Stimulated activated CD8-positive, alpha-beta memory T cell treated with anti-CD3 and anti-CD28 coated beads, Interleukin-12 subunit alpha, Interleukin-12 subunit beta, amount 100 ng/mL, for 4 hours (primary cell): ENCODE results near the gene NECTIN4.
"Not testable (repeated sequence)": the region's sequence is repeated elsewhere in the genome, so short reads cannot be mapped to it uniquely, and the experiment has no call there.

Source experiments
- DNase-seq: peaks from one replicate; pipeline ENCODE4 v3.0.0-alpha.2; 2020; ENCODE audit warnings: low read depth

The NECTIN4 gene

DNA sequence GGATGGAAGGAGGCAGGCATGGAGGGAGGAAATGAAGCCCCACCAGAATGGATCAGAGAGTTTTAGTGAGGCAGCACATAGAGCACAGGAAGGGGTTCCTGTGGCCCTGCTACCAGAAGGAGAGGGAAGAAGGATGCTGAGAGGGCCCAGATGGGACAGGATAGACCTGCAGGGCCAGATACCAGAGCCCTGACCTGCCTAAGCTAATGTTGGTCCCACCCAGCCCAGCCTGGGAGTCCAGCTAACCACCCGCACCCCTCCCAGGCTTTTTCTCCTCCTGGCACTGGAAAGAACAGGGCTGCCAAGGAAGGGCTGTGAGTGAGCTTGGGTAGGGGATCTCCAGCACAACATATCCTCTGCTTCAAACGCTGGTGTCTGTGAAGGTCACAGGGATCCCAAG is 6.9 kb downstream of the NECTIN4 start:
- no peak for DNase-seq

DNA sequence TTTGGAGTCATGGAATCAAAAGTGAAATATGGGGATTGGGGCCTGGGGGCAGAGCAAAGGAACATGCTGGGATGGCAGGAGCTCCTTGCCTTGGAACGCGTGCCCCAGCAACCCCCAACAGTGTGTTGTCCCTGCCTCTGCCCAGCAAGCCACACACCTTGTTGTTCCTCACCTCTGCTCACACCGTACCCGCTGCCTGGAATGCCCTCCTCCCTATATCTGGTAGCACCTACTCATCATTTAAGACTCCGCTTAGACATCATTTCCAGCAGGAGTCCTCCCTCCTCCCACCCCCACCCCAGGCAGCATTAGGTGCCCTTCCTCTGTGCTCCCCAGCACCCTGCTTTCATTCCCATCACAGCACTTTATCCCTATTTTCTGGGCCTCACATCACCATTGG is 7.8 kb downstream of the NECTIN4 start:
- DNase-seq, result no peak

DNA sequence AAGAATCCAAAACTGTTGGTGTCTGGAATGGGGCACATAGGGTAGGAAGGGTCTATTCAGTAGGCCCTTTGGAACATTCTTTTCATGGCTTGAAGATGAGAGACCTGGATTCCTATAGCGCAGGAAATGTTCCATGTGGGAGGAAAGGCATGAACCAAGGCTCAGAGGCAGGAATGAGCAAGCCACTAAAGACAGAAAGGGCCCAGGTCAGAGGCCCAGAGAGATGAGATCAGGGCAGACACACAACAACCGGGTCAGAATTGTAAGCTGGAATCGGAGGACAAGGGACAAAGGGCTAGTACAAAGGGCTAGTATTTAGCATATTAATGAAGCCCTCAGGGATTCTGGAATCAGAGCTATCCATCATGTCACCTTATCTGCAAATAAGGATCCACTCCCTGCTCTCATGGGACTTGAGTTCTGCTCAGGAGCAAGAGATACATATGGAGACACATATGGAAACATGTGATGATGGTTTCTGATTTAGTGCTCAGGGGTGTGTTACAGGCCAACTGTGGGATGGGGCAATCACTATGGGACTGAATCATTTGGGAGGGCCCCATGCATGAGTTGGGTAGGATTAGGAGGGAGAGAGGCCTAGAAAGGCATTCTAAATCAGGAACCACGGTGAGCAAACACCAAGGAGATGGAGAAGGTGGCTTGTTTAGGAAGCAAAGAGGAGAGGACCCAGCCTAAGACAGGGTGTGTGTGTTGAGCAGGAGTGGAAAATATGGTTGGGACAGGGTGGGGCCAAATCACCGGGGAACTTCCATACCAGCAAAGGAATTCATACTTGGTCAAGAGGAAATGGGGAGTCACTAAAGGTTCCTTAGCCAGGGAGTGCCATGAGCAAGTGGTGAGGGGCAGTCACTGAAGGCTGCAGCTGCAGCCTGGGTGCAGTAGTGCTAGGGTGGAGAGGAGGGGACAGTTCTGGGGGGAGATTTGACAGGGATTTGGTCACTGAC is 8.6 kb downstream of the NECTIN4 start:
- DNase-seq, result no peak

DNA sequence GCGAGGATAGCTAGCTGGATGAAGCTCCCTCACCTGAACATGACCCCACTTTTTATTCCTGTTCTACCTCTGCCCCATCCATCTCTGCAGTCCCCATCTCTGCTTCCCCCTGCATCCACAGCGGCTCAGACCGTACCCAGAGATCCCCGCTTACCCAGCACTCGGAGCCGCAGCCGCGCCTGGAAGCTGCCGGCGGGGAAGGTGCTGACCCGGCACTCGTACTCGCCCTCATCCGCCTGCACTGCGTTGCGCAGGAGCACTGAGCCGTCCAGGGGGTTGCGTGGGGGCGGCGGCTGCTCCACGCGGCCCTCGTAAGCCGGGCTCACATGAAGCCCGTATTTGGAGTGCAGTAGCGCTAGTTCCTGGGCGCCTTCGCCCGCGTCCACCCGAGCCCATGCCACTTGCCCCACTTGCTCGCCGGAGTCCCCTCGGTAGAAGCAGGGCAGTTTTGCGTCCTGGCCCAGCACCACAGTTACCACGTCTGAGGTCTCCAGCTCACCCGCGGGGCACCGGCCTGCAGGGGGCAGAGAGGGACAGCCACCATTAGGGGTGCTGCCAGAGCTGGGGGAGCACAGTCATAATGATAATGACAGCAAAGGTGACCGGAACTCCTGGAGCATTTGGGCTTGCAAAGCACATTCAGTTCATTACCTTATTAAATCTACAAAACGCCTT is 9.8 kb downstream of the NECTIN4 start:
- DNase-seq, result no peak

DNA sequence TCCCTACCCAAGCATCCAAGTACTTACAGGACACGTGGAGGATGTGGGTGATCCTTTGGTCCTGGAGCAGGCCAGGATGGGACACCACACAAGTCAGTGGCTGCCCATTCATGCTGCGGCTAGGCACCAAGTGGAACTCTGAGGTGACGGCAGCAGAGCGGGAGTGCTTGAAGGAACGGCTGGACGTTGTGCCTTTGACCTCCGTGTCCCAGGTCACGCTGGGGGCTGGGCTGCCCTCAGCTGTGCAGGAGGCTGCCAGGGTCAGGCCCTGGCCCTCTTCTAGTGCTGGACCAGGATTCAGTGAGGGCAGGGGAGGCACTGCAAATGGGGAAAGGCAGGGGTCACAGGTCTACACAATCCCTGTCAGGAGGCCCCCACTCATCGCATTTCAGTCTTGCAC is 11.9 kb downstream of the NECTIN4 start:
- DNase-seq, result no peak

DNA sequence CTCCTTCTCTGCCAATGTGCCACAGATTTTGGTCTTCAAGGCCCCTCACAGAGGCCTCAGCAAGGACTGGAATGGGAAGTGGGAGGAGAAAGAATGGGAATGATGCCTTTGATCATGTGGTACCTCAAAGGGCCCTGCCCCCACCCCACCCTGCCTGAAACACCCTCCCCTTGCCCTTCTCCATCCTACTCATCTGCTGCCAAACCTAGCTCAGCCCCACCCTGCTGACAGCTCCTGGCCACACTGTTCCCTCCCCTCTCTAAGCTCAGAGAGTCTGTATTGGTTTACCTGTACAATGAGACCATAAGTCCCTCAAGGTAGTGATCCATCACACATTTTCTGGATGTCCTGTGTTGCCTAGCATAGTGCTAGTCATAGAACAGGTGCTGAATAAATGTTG is 12.9 kb downstream of the NECTIN4 start:
- no peak for DNase-seq

DNA sequence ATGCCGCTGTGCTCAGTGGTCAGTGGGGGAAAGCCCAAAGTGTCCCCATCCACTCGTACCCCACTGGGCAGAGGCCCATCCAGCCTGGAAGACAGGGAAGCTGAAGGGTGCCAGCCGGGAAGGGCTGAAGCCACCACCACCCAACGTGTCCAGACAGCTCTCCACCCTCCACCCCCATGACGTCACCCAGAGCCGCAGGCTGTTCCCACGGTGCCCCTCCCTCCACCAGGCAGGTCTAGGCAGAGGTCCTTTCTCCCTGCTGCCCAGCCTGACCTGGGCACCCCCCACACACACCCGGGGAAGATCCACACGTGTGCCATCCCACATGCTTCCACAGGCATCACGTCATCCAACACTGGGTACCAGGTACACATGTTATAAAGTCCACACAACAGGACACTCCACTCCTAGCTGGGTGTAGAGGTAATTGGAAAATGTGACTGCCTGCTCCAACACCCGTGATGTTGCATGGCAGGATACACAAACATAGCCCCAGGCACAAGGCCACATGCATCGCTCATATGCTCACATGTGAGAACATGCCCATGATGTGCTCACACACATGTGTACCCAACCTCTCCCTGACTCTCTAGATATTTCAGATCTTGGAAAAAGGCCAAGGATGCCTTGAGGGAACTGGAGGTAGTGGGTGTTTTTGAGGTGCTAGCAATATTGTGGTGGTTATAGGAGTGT is 14.5 kb downstream of the NECTIN4 start:
- no peak for DNase-seq

DNA sequence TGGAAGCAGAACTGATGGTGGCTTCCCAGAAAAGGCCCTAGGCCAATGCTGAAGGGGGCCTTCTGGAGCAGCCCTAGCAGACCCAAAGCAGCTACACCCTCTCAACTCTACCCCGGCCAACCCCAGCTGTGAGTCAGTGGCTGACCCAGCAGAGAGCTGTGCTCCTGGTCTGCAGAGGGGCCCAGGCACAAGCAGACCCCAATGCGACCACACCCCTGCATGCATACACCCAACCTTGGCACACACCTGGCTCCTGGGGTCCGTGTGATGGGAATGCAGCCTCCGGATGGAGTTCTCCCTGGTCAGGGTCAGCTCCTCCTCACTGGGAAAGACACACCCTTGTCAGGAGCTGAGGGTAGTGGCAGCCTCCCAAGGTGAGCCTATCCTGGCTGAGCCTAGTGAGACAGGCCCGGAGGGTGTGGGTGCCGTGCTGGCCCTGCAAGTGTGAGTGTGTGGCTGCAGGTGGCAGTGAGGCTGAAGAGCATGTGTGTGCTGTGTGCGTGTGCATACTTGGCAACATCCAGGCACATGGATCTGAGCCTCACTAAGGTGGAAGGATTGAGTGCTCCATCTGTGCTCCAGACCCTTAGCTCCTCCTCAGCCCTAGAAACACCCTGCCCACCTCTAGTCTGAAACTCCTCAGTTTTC is 15.8 kb downstream of the NECTIN4 start:
- DNase-seq, result no peak

DNA sequence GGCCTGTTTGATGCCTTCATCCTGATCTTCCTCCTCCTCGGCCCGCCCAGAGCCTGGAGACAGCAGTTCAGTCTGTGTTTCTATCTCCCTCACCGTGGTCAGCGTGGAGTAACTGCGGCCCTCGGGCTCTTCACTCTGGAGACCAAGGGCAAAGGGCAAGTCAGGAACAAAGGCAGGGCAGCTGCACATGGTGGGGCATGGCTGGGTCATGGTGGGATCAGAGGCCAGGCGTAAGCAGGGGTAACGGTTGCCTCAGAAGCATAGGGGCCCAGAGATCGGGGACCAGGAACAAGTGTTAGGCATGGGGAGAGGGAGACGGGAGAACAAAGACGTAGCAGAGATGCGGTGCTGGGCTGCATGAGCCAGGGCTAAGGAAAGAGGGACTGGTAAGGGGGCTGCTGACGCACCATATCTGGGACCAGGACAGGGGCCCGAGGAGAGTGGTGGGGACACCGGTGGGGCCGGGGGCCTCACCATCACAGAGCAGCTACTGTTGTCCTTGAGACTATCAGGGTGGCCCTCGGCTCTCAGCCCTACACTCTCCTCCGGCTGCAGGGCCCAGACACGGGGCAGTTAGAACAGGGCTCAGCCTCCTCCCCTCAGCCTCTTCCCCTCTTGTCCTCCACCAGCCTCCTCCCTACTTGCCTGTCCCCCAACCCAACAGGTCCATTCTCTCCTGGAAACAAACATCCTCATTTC is 16.5 kb downstream of the NECTIN4 start:
- DNase-seq, result no peak

DNA sequence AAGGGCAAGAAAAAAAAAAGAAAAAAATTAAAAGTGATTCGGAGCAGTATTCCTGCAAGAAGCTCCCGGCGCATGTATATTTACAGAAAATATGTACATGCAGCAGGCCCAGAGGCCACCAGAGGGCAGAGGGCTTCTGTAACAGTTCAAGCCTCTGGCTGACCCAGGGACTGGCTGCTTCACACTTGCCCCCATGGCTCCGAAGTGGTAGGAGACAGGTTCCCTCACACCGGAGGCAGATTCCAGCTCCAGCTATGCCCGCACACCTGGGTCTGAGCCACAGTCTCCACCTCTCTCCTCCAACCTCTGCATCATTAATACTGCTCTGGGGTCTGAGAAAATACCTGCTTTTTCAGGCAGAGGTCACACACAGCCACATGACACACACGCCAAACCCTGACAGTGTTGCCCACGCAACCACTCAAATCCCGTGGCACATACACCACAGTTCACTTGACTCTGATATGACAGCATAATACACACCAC is 17.4 kb downstream of the NECTIN4 start:
- DNase-seq, result no peak

DNA sequence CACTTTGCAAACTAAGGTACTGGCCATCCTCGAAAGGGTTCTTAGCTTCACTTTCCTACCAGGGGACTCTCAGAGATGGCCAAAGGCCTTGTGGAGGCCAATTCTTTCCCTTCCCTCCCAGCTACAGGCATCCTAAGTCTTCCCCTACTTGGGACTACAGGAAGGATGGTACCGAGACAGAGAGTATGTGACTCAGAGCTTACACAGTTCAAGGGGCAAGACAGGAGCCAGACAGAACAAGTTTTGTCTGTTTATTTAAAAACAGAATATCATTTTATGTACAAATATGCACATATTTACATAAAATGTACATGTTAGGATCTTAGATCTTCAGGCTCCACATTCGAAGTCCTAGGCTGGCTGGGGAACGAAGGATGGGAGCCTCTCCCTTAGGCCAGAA is 18.6 kb downstream of the NECTIN4 start:
- no peak for DNase-seq

DNA sequence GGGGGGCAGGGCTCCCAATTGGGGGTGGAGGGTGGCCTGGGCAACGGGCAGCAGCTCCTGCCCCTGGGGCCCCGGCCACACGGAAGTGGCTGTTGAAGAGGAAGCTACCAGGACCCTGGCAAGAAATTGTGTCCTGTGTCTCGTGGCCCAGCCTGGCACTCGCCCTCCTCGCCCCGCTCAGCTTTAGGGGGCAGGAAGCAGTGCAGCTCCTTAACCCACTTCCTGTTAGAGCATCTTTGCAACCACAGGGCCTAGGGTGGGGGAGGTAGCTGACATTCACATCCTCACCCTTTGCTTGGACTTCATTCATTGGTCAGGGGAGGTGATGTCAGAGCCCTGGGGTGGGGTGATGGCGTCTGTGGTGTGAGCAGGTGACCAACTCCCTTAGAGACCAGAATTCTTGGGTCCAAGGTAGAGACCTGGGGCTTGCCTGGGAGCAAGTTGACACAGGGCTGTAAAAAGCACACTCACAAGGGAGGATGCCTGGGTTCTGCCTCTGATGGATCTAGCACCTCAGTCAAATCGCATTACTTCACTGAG is 19.6 kb downstream of the NECTIN4 start, which contains the start of gene ARHGAP30:
TSS of gene ARHGAP30 (minus strand) at position 161 of the 540 bp plus-strand sequence. CDS start 267 bp downstream, outside the sequence.
- peak; percentile 73 for DNase-seq

DNA sequence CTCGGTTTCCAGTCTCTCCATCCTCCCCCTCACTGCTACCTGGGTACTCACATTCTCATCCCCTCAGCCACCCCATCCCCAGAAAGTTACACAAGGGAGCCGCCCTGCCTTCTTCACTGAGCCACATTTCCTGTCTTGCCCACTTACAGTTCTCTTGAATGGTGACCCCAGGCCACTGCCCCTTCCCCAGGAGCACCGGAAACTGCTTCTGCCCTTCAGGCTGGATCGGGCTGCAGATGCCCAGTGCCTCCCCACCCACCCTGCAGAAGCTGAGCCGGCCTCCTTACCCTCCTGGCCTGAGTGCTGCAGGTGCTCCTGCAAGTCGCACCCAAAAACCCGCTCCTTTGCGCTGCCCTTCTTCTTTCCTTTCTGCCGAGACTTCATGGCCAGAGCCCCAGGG is 20.1 kb downstream of the NECTIN4 start:
- DNase-seq, result no peak

DNA sequence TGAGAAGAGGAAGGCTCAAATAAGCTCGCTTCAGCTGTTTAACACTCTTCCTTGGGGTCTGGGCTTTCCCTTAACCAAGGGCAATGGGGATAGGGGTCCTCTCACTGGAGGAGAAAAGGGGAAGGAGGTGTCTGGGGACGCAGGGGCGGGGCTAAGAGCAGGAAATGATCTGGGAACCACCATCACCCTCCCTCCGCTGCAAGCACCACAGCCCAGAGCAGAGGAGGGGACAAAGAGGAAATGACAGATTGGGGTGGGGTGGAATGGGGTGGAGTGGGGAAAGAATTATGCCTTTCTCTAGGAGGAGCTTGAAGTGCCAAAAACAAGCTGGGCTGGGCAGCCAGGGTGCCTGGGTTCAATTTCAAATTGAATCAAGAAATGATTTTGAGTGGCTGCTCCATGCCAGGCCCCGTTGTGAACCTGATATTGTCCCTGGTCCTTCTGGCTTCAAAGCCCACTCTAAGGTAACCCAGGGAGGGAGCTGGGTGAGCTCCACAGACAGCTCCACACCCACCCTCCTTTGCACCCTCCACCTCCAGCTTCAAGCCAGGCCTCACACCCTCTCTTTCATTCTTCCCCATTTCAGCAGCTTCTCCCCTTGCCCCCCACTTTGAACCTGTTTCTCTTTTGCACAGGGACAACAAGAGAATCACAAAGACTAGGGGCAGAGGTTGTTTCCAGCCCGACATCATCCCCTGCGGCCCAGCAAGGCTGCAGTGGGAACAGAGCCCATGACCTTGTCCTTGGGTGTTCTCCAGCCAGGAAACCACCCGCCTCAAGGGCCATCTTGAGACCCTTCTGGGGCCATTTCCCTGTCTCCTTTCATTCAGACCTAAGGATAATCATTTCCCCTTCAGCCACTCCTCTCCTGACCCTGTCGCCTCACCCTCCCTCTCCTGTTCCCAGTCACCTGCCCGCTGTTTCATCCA is 20.8 kb downstream of the NECTIN4 start:
- DNase-seq, result peak; percentile 69

DNA sequence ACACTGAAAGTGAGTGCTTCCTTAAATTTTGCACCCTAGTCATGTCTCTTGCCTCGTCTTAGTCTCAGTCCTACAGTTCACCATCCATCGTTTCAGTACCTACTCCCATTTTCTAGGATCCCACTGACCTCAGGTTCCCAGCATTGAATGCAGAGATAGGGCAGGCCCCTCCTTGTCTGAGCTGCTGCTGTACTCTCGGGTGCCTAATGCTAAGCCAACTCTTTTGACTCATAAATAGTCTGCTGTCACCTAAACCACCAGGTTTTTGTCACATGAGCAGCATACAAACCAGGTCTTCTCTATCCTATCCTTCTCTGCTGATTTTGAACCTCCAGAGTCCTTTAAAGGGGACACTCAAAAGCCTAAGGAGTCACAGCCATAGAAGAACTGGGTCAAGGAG is 22.7 kb downstream of the NECTIN4 start:
- DNase-seq, result no peak

DNA sequence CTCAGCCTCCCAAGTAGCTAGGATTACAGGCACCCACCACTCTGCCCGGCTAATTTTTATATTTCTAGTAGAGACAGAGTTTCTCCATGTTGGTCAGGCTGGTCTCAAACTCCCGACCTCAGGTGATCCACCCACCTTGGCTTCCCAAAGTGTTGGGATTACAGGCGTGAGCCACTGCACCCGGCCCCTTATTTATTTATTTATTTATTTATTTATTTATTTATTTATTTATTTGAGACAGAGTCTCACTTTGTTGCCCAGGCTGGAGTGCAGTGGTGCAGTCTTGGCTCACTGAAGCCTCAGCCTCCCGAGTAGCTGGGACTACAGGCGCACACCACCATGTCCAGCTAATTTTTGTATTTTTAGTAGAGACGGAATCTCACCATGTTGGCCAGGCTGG is 23.7 kb downstream of the NECTIN4 start:
- not testable (repeated sequence) for DNase-seq

DNA sequence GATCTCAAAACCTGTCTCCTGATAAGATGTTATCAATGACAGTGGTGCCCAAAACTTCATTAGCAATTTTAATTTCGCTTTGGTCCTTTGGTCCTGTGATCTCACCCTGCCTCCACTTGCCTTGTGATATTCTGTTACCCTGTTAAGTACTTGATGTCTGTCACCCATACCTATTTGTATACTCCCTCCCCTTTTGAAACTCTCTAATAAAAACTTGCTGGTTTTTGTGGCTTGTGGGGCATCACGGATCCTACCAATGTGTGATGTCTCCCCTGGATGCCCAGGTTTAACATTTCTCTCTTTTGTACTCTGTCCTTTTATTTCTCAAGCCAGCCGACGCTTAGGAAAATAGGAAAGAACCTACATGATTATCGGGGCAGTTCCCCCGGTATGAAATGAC is 25.4 kb downstream of the NECTIN4 start:
- not testable (repeated sequence) for DNase-seq

DNA sequence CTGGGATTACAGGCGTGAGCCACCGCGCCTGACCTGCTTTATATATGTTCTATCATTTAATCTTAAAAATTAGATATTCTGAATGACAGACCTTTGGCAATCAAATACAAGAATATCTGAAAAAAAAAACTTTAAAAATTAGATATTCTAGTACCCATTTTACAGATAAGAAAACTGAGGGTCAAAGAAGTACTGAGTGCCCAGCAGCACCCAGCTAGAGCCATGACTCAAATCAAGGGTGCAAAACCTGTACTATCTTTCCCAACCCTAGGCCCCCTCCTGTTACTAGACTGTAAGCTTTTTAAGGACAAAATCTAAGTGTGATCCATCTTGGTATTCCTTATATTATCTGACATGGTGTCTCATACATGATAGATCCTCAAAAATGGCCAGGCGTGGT is 27.9 kb downstream of the NECTIN4 start:
- no peak for DNase-seq

DNA sequence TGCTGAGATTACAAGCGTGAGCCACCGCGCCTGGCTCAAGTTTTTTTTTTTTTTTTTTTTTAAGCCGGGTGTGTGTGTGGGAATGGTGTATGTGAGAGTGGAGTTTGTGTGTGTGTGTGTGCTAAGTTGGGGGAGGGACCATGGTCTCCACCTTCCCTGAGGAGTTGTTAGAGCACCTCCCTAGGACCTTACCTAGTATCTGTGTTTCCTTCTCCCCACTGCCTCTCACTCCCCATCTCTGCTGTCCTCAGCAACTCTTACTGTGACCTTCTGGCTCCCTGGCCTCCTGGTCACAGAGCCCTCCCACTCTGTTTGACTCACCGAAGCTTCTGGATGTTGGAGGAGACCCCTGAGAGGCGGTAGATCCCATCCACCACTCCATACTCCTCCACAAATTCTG is 30.1 kb downstream of the NECTIN4 start:
- no peak for DNase-seq

DNA sequence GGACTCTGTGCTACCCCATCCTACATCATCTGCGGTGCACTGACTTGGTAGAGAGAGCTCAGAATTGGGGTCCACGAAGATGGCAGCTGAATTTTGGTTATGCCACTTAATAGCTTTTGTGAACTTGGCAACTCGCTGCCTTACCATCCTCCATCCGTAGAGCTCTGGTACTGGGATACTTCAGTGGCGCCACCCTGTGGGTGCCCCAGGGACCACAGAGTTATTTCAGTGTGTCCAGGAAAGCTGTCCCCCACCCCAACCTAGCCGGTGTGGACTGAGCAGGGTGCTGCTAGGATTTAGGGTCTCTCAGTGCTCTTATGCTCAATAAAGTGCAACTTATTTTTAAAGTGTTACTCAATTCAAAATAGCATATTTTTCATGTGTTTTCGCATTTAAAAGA is 34.6 kb downstream of the NECTIN4 start:
- no peak for DNase-seq
